NB4 (cell line): Measurements from ENCODE around the gene ASB10.

Source experiments
- DNase-seq: peaks from one replicate; pipeline ENCODE4 v3.0.0; 2010; ENCODE audit warnings: low read depth
- H3K4me3 ChIP-seq: one replicate; pipeline ENCODE4 v1.5.1; 2011; ENCODE audit warnings: mild to moderate bottlenecking, low read depth, low read length, moderate library complexity
- CTCF ChIP-seq: IDR thresholded peaks from one replicate; pipeline ENCODE4 v1.5.1; 2012; ENCODE audit warnings: low read depth, low read length
- MAX ChIP-seq: IDR thresholded peaks from 2 replicates; pipeline ENCODE4 v1.6.1; 2011; ENCODE audit warnings: low read depth, low read length
- MYC ChIP-seq: IDR thresholded peaks from 2 replicates; pipeline ENCODE4 v1.6.1; 2011; ENCODE audit warnings: low read depth, low read length
- POLR2A ChIP-seq: IDR thresholded peaks from 2 replicates; pipeline ENCODE4 v1.6.1; 2011; ENCODE audit warnings: mild to moderate bottlenecking; ENCODE audit not compliant: insufficient read length; ENCODE audit errors: extremely low read depth

The ASB10 gene

GRCh38 chr7:151186640-151187408, at the start of gene ASB10:
Gene ASB10, minus strand, starts transcription at chr7:151187250. Its CDS starts 120 bp downstream, at chr7:151187130.
- TF ChIP-seq POLR2A = no peak
- TF ChIP-seq MAX = no peak
- no peak for TF ChIP-seq MYC
- TF ChIP-seq CTCF = no peak
- no peak for DNase-seq
- H3K4me3 ChIP-seq = no peak within 1 kb of the TSS

GRCh38 chr7:151236406-151236805, 49.4 kb upstream of the ASB10 start:
- no peak overlapping the region for H3K4me3 ChIP-seq
- TF ChIP-seq MAX (no peak), CTCF (no peak), POLR2A (no peak), MYC (no peak)
- DNase-seq = no peak

- no peak for DNase-seq
- no peak overlapping the region for H3K4me3 ChIP-seq
- TF ChIP-seq POLR2A = no peak
- TF ChIP-seq CTCF = no peak
- no peak for TF ChIP-seq MYC
- TF ChIP-seq MAX = no peak
Measured at GRCh38 chr7:151235091-151235787, 48.2 kb upstream of the ASB10 start.

GRCh38 chr7:151233804-151234203, 46.8 kb upstream of the ASB10 start:
- DNase-seq = no peak
- no peak for TF ChIP-seq POLR2A
- TF ChIP-seq CTCF = no peak
- TF ChIP-seq MAX = no peak
- no peak for TF ChIP-seq MYC
- peak overlapping the region; percentile 92 for H3K4me3 ChIP-seq

GRCh38 chr7:151232917-151233701, 46.1 kb upstream of the ASB10 start:
- DNase-seq = peak; percentile 91
- peak; percentile 58 for TF ChIP-seq MYC
- TF ChIP-seq POLR2A = peak; percentile 28
- TF ChIP-seq MAX = peak; percentile 75
- TF ChIP-seq CTCF = no peak
- peak overlapping the region; percentile 92 for H3K4me3 ChIP-seq
